Bronchial epithelial cell (primary cell): ENCODE results near the gene PDE8A. TPM values are rescaled to one million over a fixed set of nuclear protein-coding genes. Genes with fewer than 3 reads are reported as not detected.

Source experiments
- DNase-seq: peaks from one replicate; pipeline ENCODE4 v3.0.0-alpha.2; 2010; ENCODE audit warnings: low read depth
- FAIRE-seq: peaks from 2 replicates; lab custom pipeline; 2011; peaks lifted over from hg19 to GRCh38; lab: Jason Lieb, UNC
- H3K27me3 ChIP-seq: 2 replicates; pipeline ENCODE4 v1.5.1; 2011; ENCODE audit warnings: low read length; ENCODE audit not compliant: control insufficient read depth, insufficient read depth
- H3K36me3 ChIP-seq: 2 replicates; pipeline ENCODE4 v1.5.1; 2011; ENCODE audit warnings: low read length; ENCODE audit not compliant: control insufficient read depth, insufficient read depth
- H3K4me3 ChIP-seq: 2 replicates; pipeline ENCODE4 v1.5.1; 2011; ENCODE audit warnings: mild to moderate bottlenecking, low read depth, low read length, control low read depth
- total RNA-seq: library from RNA; depleted of rRNA; stranded (reverse); fragments of >200 nt; gene quantifications from 2 replicates; pipeline ENCODE4 v1.2.1, GENCODE V29; 2014
- TF ChIP-seq, protein P1 (sequence below): IDR thresholded peaks from 2 replicates; pipeline ENCODE4 v1.5.1; 2011; ENCODE audit warnings: mild to moderate bottlenecking, moderate library complexity, low read length, control low read depth, inconsistent platforms; ENCODE audit not compliant: insufficient read depth, severe bottlenecking

Gene PDE8A
- total RNA-seq, 1 donor from 2014 or later, result 11.6 TPM

DNA sequence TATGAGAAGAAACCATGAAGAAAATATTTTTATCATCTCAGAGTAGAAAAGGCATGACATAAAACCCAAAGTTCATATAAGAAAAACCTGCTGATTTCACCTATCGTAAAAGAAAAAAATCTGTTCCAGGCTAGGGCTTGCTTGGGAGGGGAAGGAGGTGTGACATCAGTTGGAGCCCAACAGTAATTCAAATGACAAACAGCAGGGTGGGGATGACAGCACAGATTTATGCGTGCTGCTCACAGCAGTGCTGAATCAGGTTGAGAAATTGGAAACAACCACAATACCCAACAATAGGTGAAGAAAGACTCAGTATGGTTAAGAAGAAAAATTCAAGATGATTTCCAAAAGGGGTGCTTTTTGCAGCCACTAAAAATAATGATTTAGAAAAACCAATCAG is 172.4 kb downstream of the PDE8A start:
- no peaks in the 10 kb centered on the region for H3K27me3 ChIP-seq
- DNase-seq (no peak), FAIRE-seq (no peak)
- H3K4me3 ChIP-seq, result no peak overlapping the region
- TF ChIP-seq, protein P1, sequence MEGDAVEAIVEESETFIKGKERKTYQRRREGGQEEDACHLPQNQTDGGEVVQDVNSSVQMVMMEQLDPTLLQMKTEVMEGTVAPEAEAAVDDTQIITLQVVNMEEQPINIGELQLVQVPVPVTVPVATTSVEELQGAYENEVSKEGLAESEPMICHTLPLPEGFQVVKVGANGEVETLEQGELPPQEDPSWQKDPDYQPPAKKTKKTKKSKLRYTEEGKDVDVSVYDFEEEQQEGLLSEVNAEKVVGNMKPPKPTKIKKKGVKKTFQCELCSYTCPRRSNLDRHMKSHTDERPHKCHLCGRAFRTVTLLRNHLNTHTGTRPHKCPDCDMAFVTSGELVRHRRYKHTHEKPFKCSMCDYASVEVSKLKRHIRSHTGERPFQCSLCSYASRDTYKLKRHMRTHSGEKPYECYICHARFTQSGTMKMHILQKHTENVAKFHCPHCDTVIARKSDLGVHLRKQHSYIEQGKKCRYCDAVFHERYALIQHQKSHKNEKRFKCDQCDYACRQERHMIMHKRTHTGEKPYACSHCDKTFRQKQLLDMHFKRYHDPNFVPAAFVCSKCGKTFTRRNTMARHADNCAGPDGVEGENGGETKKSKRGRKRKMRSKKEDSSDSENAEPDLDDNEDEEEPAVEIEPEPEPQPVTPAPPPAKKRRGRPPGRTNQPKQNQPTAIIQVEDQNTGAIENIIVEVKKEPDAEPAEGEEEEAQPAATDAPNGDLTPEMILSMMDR, result no peak
- no peaks in the 10 kb centered on the region for H3K36me3 ChIP-seq

DNA sequence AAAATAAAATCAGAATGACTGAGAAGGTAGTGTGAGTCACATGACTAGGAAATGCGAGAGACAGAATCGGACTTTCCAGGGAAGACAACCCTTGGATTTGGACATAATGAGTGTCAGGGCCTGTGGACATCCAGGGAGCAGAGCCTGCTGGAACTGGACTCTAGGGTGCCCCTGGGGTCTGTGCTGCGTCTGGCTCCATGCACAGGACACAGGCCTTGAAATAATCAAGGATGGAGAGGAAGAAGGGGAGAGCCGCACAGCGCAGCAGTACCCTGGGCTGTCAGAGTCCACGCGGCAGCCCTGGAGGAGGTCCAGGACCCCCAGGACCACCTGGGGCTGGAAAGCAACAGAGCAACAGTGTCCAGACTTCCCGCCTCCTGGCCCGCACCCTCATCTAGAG is 173.7 kb downstream of the PDE8A start:
- DNase-seq (no peak), FAIRE-seq (no peak)
- TF ChIP-seq, protein P1, result no peak
- Histone ChIP-seq H3K27me3 (no peaks in the 10 kb centered on the region), H3K4me3 (no peak overlapping the region), H3K36me3 (no peaks in the 10 kb centered on the region)

DNA sequence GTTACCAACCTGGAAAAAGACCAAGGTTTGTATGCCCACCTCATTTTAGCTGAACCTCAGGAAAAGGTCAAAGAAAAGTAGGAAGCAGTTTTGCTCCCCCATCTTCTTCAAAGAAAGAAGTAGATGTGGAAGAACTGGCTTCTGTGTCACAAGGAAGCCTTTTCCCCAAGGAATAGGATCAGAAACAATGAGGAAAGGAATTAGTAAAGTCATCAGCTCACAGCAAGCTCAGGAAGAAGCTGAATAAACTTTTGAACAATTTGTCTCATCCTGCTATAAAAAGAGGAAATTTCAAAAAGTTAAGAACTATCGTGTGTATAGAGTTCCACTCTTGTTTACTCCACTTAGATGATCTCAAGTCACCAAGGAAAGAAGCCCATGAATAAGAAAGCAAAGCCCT is 174.2 kb downstream of the PDE8A start:
- no peak for FAIRE-seq
- no peak for DNase-seq
- Histone ChIP-seq H3K27me3 (no peaks in the 10 kb centered on the region), H3K4me3 (no peak overlapping the region), H3K36me3 (no peaks in the 10 kb centered on the region)
- TF ChIP-seq, protein P1, result no peak

DNA sequence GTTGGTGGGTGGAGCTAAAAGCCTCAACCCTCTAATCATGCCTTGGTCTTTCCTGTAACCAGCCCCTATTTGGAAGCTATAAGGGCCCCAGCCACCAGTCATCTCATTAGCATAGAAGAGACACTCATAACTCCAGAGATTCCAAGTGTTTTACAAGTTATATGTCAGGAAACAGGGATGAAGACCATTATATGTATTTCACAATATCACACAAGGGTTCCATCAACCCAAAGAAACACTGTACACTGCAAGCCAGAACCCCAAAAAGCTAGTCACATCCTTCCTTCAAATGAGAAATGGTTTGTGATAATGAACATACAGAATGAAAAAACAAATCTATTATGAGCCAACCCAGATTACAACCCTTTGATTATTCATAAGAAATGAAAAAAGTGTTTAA is 175.7 kb downstream of the PDE8A start:
- TF ChIP-seq, protein P1, result no peak
- Histone ChIP-seq H3K4me3 (no peak overlapping the region), H3K27me3 (no peaks in the 10 kb centered on the region), H3K36me3 (no peaks in the 10 kb centered on the region)
- DNase-seq, result no peak
- no peak for FAIRE-seq

DNA sequence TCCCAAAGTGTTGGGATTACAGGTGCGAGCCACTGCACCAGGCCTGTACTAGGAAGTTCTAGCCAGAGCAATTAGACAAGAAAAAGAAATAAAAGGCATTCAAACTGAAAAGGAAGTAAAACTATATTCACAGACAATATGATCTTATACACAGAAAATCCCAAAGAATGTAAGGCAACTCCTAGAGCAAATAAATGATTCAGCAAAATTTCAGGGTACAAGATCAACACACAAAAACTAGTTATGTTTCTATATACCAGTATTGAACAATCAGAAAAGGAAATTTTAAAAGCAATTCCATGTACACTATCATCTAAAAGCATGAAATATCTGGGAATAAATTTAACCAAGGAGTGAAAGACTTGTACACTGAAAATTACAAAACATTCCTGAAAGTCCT is 180.6 kb downstream of the PDE8A start:
- FAIRE-seq, result no peak
- Histone ChIP-seq H3K4me3 (no peak overlapping the region), H3K36me3 (no peaks in the 10 kb centered on the region), H3K27me3 (no peaks in the 10 kb centered on the region)
- no peak for DNase-seq
- TF ChIP-seq, protein P1, result no peak

DNA sequence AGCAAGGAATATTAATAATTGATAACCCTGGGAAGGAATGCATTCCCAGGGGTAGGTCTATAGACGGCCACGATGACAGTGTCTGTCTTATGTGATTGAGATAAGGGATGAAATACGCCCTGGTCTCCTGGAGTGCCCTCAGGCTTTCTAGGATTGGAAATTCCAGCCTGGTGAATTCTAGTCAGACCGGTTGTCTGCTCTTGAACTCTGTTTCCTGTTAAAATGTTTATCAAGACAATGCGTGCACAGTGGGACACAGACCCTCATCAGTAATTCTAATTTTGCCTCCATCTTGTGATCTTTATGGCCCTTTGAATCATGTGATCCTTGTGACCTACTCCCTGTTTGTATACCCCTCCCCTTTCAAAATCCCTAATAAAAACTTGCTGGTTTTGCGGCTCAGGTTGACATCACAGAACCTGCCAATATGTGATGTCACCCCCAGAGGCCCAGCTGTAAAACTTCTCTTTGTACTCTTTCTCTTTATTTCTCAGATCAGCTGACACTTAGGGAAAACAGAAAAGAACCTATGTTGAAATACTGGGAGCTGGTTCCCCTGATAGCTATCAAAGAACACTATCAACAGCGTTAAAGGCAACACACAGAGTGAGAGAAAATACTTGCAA is 183.3 kb downstream of the PDE8A start:
- Histone ChIP-seq H3K36me3 (no peaks in the 10 kb centered on the region), H3K4me3 (no peak overlapping the region), H3K27me3 (no peaks in the 10 kb centered on the region)
- FAIRE-seq (peak; percentile 28), DNase-seq (peak; percentile 70)
- TF ChIP-seq, protein P1, result no peak
